GM12878 (cell line): ENCODE results near the gene LCORL. TPM values are rescaled to one million over a fixed set of nuclear protein-coding genes. Genes with fewer than 3 reads are reported as not detected.

Experiments
- ATAC-seq: fragments of 200-7000 bp; cut with Tn5 transposase; 3 replicates; pipeline ENCODE4 v1.9.1; 2020; ENCODE audit warnings: mild to moderate bottlenecking, moderate library complexity
- BruUV-seq: library from RNA; stranded (reverse); fragments of 400-500 nt; replicated peaks from 2 replicates; lab custom pipeline; 2021; lab: Mats Ljungman, UMichigan
- CTCF ChIA-PET: fragments of 300-600 bp; sonication (Branson Sonifier 250); formaldehyde crosslinking; extraction: SDS; loops from one replicate; lab custom pipeline; 2021; ENCODE audit warnings: inconsistent platforms; lab: Yijun Ruan, JAX
- POLR2A ChIA-PET: fragments of 350-600 bp; formaldehyde crosslinking; extraction: SDS; loops from one replicate; lab custom pipeline; 2021; ENCODE audit warnings: inconsistent platforms; lab: Charles Lee
- RAD21 ChIA-PET: fragments of 300-600 bp; sonication (Branson Sonifier 250); formaldehyde crosslinking; loops from one replicate; lab custom pipeline; 2023; ENCODE audit warnings: antibody characterized with exemption; ENCODE audit not compliant: unreplicated experiment; lab: Charles Lee
- SMC1A ChIA-PET: fragments of 300-600 bp; sonication (Branson Sonifier 250); formaldehyde crosslinking; loops from one replicate; lab custom pipeline; 2023; ENCODE audit not compliant: unreplicated experiment, uncharacterized antibody; lab: Charles Lee
- DNase-seq: peaks from one replicate; pipeline ENCODE4 v3.0.0-alpha.2; 2011; ENCODE audit warnings: low read depth, low spot score
- FAIRE-seq: peaks from 3 replicates; lab custom pipeline; 2011; peaks lifted over from hg19 to GRCh38; lab: Jason Lieb, UNC
- H2AFZ ChIP-seq: 2 replicates; pipeline ENCODE4 v1.6.0; 2011; ENCODE audit warnings: low read depth, low read length, control low read depth; ENCODE audit not compliant: control insufficient read depth
- H3K27ac ChIP-seq: 2 replicates; pipeline ENCODE4 v1.5.1; 2011; ENCODE audit warnings: control low read depth; ENCODE audit not compliant: control insufficient read depth, insufficient read depth
- H3K27me3 ChIP-seq, 2 experiments: replicated peaks in 1 of 2; 2 replicates each; pipeline versions ENCODE4 v1.6.0 to v1.6.1; 2011; ENCODE audit warnings: low read length in 1 of 2; ENCODE audit not compliant: control insufficient read depth in 2 of 2, insufficient read depth in 2 of 2
- H3K36me3 ChIP-seq, 2 experiments: 2 replicates each; pipeline ENCODE4 v1.5.1; 2011; ENCODE audit warnings: low read length in 1 of 2; ENCODE audit not compliant: control insufficient read depth in 2 of 2, insufficient read depth in 2 of 2
- H3K4me1 ChIP-seq: 2 replicates; pipeline ENCODE4 v1.6.1; 2011; ENCODE audit warnings: mild to moderate bottlenecking, low read length, moderate library complexity, mixed read lengths; ENCODE audit not compliant: control insufficient read depth, insufficient read depth
- H3K4me2 ChIP-seq: 2 replicates; pipeline ENCODE4 v1.6.0; 2011; ENCODE audit warnings: control low read depth; ENCODE audit not compliant: control insufficient read depth, insufficient read depth
- H3K4me3 ChIP-seq: fragments of 200-600 bp; sonication (generic); 2 replicates; pipeline ENCODE4 v1.5.1; 2016
- H3K79me2 ChIP-seq: 2 replicates; pipeline ENCODE4 v1.6.0; 2011; ENCODE audit warnings: low read length; ENCODE audit not compliant: control insufficient read depth, insufficient read depth
- H3K9ac ChIP-seq: 2 replicates; pipeline ENCODE4 v1.8.0; 2011; ENCODE audit warnings: low read length, control low read depth, mixed read lengths; ENCODE audit not compliant: control insufficient read depth, insufficient read depth
- H3K9me3 ChIP-seq: replicated peaks from 3 replicates; pipeline ENCODE4 v1.5.1; 2011; ENCODE audit warnings: mild to moderate bottlenecking, low read length; ENCODE audit not compliant: control insufficient read depth, insufficient read depth
- H4K20me1 ChIP-seq: 2 replicates; pipeline ENCODE4 v1.6.0; 2011; ENCODE audit not compliant: control insufficient read depth, insufficient read depth
- BACH1 ChIP-seq: fragments of 450-650 bp; IDR thresholded peaks from 2 replicates; pipeline ENCODE4 v1.6.1; 2017; ENCODE audit warnings: mild to moderate bottlenecking, borderline replicate concordance
- FOXM1 ChIP-seq: IDR thresholded peaks from 2 replicates; pipeline ENCODE4 v1.6.1; 2012; ENCODE audit warnings: low read depth, mild to moderate bottlenecking, inconsistent platforms, low read length, moderate library complexity
- PAX5 ChIP-seq: IDR thresholded peaks from 2 replicates; pipeline ENCODE4 v1.6.1; 2011; ENCODE audit warnings: low read depth, low read length, borderline replicate concordance
- SIX5 ChIP-seq: IDR thresholded peaks from 2 replicates; pipeline ENCODE4 v1.6.1; 2011; ENCODE audit warnings: mild to moderate bottlenecking, low read depth, low read length, moderate library complexity; ENCODE audit not compliant: severe bottlenecking
- SRF ChIP-seq, 2 experiments: IDR thresholded peaks; 2 replicates each; pipeline ENCODE4 v1.6.1; 2011; ENCODE audit warnings: low read depth in 2 of 2, low read length in 2 of 2, mild to moderate bottlenecking in 1 of 2, moderate library complexity in 1 of 2
- WGBS: methylation state at CpG from one replicate; pipeline ENCODE4 v1.1.6; 2016; ENCODE audit warnings: low lambda C conversion rate; ENCODE audit not compliant: insufficient replicate concordance, insufficient coverage; ENCODE audit errors: missing lambda C conversion rate; 5-methylcytosine and 5-hydroxymethylcytosine counted together
- in situ Hi-C: fragments of 300-500 bp; cut with MboI; formaldehyde crosslinking; loops from 9 replicates; pipeline ENCODE4 v1.14.3; 2018; ENCODE audit warnings: mixed read lengths
- intact Hi-C: fragments of 100-400 bp; cut with micrococcal nuclease; formaldehyde crosslinking; loops from one replicate; pipeline ENCODE4 v1.14.2; 2022; ENCODE audit not compliant: unreplicated experiment
- polyA plus RNA-seq, 11 experiments: library from polyadenylated mRNA; depleted of rRNA in 4 of 11; unstranded in 6 of 11; stranded (reverse) in 5 of 11; fragments of >200 nt; fragmentation: Nextera tagmentation in 4 of 11; fragmentation: Illumina TruSeq in 1 of 11; extraction: Ambion mirVana in 4 of 11; extraction: Trizol in 1 of 11; gene quantifications; 1 replicate in 1 of 11; 2 replicates in 10 of 11; pipeline versions ENCODE4 v1.2.1 to v1.2.3, GENCODE V29; 2011 to 2016; ENCODE audit warnings: inconsistent platforms in 2 of 11, missing spikeins in 2 of 11, low read depth in 1 of 11
- total RNA-seq, 4 experiments: library from RNA; depleted of rRNA in 3 of 4; stranded (reverse); fragments of >200 nt in 3 of 4; fragmentation: Illumina TruSeq in 1 of 4; extraction: Trizol in 1 of 4; gene quantifications; 2 replicates each; pipeline versions ENCODE4 v1.2.1 to v1.2.3, GENCODE V29; 2013 to 2021

LCORL gene
- total and polyA plus RNA-seq, 10 of the 15 experiments (the other 5 are each of a cell fraction or from before 2014, with no cell fraction given), result 2.2 to 9.8 (median 5.9) TPM

GRCh38 chr4:17812801-17813200, 208.8 kb downstream of the LCORL start:
- RAD21 ChIA-PET, result interaction anchor here (0.6 to 1.4 kb wide), 2 partner anchors 15 to 265 kb away, joined by 3 read pairs; no protein-coding TSS in a partner anchor
- 0 out of 4 replicates have a peak, but pooled peaks cover 0 to 6% of the 10 kb centered on the region in 2 experiments for H3K36me3 ChIP-seq
- peaks cover 94% of the 10 kb centered on the region for H3K79me2 ChIP-seq
- POLR2A ChIA-PET, result interaction anchor here (1.5 kb wide), 1 partner anchor 236 kb away, joined by 3 read pairs; the partner anchor contains the start of gene LAP3
- peak overlapping the region; percentile 60 for H3K27ac ChIP-seq
- peaks cover 4% of the 10 kb centered on the region; the same call in 1 of the 2 replicates for H4K20me1 ChIP-seq
- CTCF ChIA-PET, result interaction anchor here (0.7 to 1.6 kb wide), 3 partner anchors 14 to 264 kb away, joined by 3 to 8 read pairs (median 3); no protein-coding TSS in a partner anchor
- no peaks in the 10 kb centered on the region for H3K4me1 ChIP-seq
- peak overlapping the region; percentile 87 for H3K4me3 ChIP-seq
- no peaks in the 10 kb centered on the region for H3K9me3 ChIP-seq
- peak overlapping the region; percentile 85 for H3K4me2 ChIP-seq
- no peak for ATAC-seq
- intact Hi-C loops, result loop anchor here (10.0 kb wide), 1 partner anchor 392 kb away; no protein-coding TSS in a partner anchor
- TF ChIP-seq BACH1 (no peak), PAX5 (no peak), SRF (IDR thresholded peaks at IDR 0.05; ENCODE audit: low read depth in 2 of 2, low read length in 2 of 2) (no peak), SIX5 (no peak), FOXM1 (no peak)
- TF ChIP-seq, all 136 proteins: peak for 0
- 61% methylated on average over 3 of the region's 3 CpGs for WGBS
- no TSS peak for BruUV-seq
- Histone ChIP-seq H3K9ac (peak overlapping the region; percentile 82; the same call in 1 of the 2 replicates), H2AFZ (no peak overlapping the region; the same call in 1 of the 2 replicates), H3K27me3 (no peaks in the 10 kb centered on the region; a peak in 1 of 4 replicates)
- DNase-seq (no peak), FAIRE-seq (no peak)
- SMC1A ChIA-PET, result interaction anchor here (0.7 to 1.3 kb wide), 3 partner anchors 19 to 782 kb away, joined by 3 to 4 read pairs (median 4); no protein-coding TSS in a partner anchor
- in situ Hi-C loops, result loop anchor here (10.0 kb wide), 1 partner anchor 212 kb away; the partner anchor contains the start of gene LCORL
